ENCODE measurements around the gene GPC6. TPM values are rescaled to one million over a fixed set of nuclear protein-coding genes. Genes with fewer than 3 reads are reported as not detected.

The GPC6 gene
- total RNA-seq, 1 experiment from 2014 or later: not detected

GRCh38 chr13:93304134-93304533 lies 77.5 kb downstream of the GPC6 start:
- ChIA-PET POLR2A (ENCODE audit: unreplicated experiment) (no interaction called here), CTCF (no interaction called here)
- Histone ChIP-seq H3K27ac (no peak overlapping the region), H3F3A (ENCODE audit: insufficient read depth, low read depth) (no peaks in the 10 kb centered on the region), H3K4me2 (no peak overlapping the region), H3K4me1 (replicated peaks; ENCODE audit: insufficient read depth) (no peaks in the 10 kb centered on the region), H3K27me3 (ENCODE audit: insufficient read depth, low read depth) (no peaks in the 10 kb centered on the region), H2AFZ (no peak overlapping the region), H4K20me1 (ENCODE audit: insufficient read depth) (no peaks in the 10 kb centered on the region), H3K4me3 (no peak overlapping the region), H3K9me3 (ENCODE audit: insufficient read depth, low read depth) (no peaks in the 10 kb centered on the region), H3K79me2 (ENCODE audit: low read depth) (no peaks in the 10 kb centered on the region), H3K36me3 (ENCODE audit: low read depth) (no peaks in the 10 kb centered on the region), H3K9me2 (ENCODE audit: insufficient read depth) (no peaks in the 10 kb centered on the region)
- no peak for DNase-seq
- intact Hi-C loops (cut with micrococcal nuclease; ENCODE audit: unreplicated experiment): no loop called here
- TF ChIP-seq CTCF (conservative IDR thresholded peaks at IDR 0.05) (no peak), EZH2 (IDR thresholded peaks at IDR 0.05; ENCODE audit: low read depth) (no peak)
- no TSS peak for BruUV-seq (replicated peaks)

GRCh38 chr13:93304868-93305613 lies 78.4 kb downstream of the GPC6 start:
- H3K4me1 ChIP-seq (replicated peaks; ENCODE audit: insufficient read depth): no peaks in the 10 kb centered on the region
- H3K79me2 ChIP-seq (ENCODE audit: low read depth): no peaks in the 10 kb centered on the region
- no peak overlapping the region for H3K4me3 ChIP-seq
- no peaks in the 10 kb centered on the region for H3K36me3 ChIP-seq (ENCODE audit: low read depth)
- intact Hi-C loops (cut with micrococcal nuclease; ENCODE audit: unreplicated experiment): no loop called here
- no peaks in the 10 kb centered on the region for H3K9me3 ChIP-seq (ENCODE audit: insufficient read depth, low read depth)
- no peak overlapping the region for H3K27ac ChIP-seq
- DNase-seq: no peak
- no peaks in the 10 kb centered on the region for H4K20me1 ChIP-seq (ENCODE audit: insufficient read depth)
- H3K4me2 ChIP-seq: no peak overlapping the region
- H3K9me2 ChIP-seq (ENCODE audit: insufficient read depth): no peaks in the 10 kb centered on the region
- H3K27me3 ChIP-seq (ENCODE audit: insufficient read depth, low read depth): no peaks in the 10 kb centered on the region
- TF ChIP-seq EZH2 (IDR thresholded peaks at IDR 0.05; ENCODE audit: low read depth): no peak
- no peak for TF ChIP-seq CTCF (conservative IDR thresholded peaks at IDR 0.05)
- H2AFZ ChIP-seq: no peak overlapping the region
- ChIA-PET POLR2A (ENCODE audit: unreplicated experiment) (no interaction called here), CTCF (no interaction called here)
- BruUV-seq (replicated peaks): no TSS peak
- H3F3A ChIP-seq (ENCODE audit: insufficient read depth, low read depth): no peaks in the 10 kb centered on the region

GRCh38 chr13:93305886-93306285 lies 79.3 kb downstream of the GPC6 start:
- Histone ChIP-seq H3K27me3 (ENCODE audit: insufficient read depth, low read depth) (no peaks in the 10 kb centered on the region), H3F3A (ENCODE audit: insufficient read depth, low read depth) (no peaks in the 10 kb centered on the region), H4K20me1 (ENCODE audit: insufficient read depth) (no peaks in the 10 kb centered on the region), H3K9me2 (ENCODE audit: insufficient read depth) (no peaks in the 10 kb centered on the region), H3K4me1 (replicated peaks; ENCODE audit: insufficient read depth) (no peaks in the 10 kb centered on the region), H3K4me3 (no peak overlapping the region), H2AFZ (no peak overlapping the region), H3K27ac (no peak overlapping the region), H3K9me3 (ENCODE audit: insufficient read depth, low read depth) (no peaks in the 10 kb centered on the region), H3K4me2 (no peak overlapping the region), H3K36me3 (ENCODE audit: low read depth) (no peaks in the 10 kb centered on the region), H3K79me2 (ENCODE audit: low read depth) (no peaks in the 10 kb centered on the region)
- CTCF ChIA-PET: no interaction called here
- no TSS peak for BruUV-seq (replicated peaks)
- POLR2A ChIA-PET (ENCODE audit: unreplicated experiment): no interaction called here
- TF ChIP-seq EZH2 (IDR thresholded peaks at IDR 0.05; ENCODE audit: low read depth): no peak
- no peak for TF ChIP-seq CTCF (conservative IDR thresholded peaks at IDR 0.05)
- intact Hi-C loops (cut with micrococcal nuclease; ENCODE audit: unreplicated experiment): no loop called here
- DNase-seq: no peak
